ENCODE results near the gene GADL1.

The GADL1 gene

DNA sequence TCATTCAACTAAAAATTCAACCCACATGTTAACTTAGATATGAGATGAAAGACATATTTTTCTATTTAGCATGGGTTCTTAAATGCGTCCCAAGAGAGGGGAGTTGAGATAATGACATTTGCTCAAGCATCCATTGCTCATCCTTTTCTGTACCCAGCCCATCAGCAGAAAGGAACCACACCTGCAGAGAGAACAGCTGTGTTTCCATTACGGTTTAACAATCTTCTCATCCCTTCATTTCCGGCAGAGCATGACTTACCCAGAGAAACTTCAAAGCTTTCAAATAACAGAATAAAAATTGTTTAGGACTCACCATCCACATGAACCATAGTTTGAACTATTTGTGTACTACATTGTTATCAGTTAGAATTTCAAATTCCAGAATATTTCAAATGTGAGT, 174.9 kb downstream of the GADL1 start:
- Histone ChIP-seq H3K36me3 (ENCODE audit: low read length) (no peaks in the 10 kb centered on the region), H3K9me3 (ENCODE audit: insufficient read depth, low read length) (no peaks in the 10 kb centered on the region), H3K4me2 (ENCODE audit: low read depth, low read length, poor library complexity, severe bottlenecking) (no peak overlapping the region), H2AFZ (ENCODE audit: low read depth, low read length, severe bottlenecking) (no peak overlapping the region), H3K4me3 (ENCODE audit: insufficient read depth, low read length, poor library complexity, severe bottlenecking) (no peak overlapping the region), H4K20me1 (ENCODE audit: low read depth, low read length) (no peaks in the 10 kb centered on the region), H3K79me2 (ENCODE audit: insufficient read depth, low read length) (no peaks in the 10 kb centered on the region), H3F3A (ENCODE audit: insufficient read depth) (no peaks in the 10 kb centered on the region), H3K27ac (ENCODE audit: low read depth, low read length) (no peak overlapping the region), H3K9me2 (replicated peaks; ENCODE audit: insufficient read depth, low read length) (no peaks in the 10 kb centered on the region), H3K27me3 (ENCODE audit: low read length) (no peaks in the 10 kb centered on the region), H3K9ac (ENCODE audit: low read length) (no peak overlapping the region)
- TF ChIP-seq, protein P1, sequence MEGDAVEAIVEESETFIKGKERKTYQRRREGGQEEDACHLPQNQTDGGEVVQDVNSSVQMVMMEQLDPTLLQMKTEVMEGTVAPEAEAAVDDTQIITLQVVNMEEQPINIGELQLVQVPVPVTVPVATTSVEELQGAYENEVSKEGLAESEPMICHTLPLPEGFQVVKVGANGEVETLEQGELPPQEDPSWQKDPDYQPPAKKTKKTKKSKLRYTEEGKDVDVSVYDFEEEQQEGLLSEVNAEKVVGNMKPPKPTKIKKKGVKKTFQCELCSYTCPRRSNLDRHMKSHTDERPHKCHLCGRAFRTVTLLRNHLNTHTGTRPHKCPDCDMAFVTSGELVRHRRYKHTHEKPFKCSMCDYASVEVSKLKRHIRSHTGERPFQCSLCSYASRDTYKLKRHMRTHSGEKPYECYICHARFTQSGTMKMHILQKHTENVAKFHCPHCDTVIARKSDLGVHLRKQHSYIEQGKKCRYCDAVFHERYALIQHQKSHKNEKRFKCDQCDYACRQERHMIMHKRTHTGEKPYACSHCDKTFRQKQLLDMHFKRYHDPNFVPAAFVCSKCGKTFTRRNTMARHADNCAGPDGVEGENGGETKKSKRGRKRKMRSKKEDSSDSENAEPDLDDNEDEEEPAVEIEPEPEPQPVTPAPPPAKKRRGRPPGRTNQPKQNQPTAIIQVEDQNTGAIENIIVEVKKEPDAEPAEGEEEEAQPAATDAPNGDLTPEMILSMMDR (IDR thresholded peaks at IDR 0.05; ENCODE audit: insufficient read depth, low read length, poor library complexity, severe bottlenecking) = no peak
- TF ChIP-seq EZH2phosphoT487 (conservative IDR thresholded peaks at IDR 0.05; ENCODE audit: low read length) = no peak

DNA sequence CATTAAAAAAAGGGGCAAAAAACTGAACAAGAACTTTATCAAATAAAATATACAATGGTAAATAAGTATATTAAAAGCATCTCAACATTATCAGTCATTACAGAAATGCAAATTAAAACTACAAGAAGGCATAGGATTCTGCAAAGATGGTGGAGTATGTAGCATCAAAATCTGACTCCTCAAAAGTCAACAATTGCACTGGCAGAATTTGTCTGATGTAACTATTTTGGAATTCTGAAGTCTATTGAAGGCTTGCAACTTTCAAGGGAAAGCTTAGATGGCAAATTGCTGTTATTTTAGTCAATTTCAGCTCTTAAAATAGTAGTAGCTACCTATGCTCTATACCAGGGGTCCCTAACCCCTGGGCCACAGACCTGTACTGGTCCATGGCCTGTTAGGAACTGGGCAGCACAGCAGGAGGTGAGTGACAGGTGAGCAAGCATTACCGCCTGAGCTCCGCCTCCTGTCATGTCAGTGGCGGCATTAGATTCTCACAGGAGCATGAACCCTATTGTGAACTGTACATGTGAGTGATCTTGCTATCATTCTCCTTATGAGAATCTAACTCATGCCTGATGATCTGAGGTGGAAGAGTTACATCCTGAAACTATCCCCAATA, 180.5 kb downstream of the GADL1 start:
- H3K79me2 ChIP-seq (ENCODE audit: insufficient read depth, low read length) = no peaks in the 10 kb centered on the region
- no peaks in the 10 kb centered on the region for H3K36me3 ChIP-seq (ENCODE audit: low read length)
- no peak overlapping the region for H3K9ac ChIP-seq (ENCODE audit: low read length)
- H3F3A ChIP-seq (ENCODE audit: insufficient read depth) = no peaks in the 10 kb centered on the region
- no peaks in the 10 kb centered on the region for H3K27me3 ChIP-seq (ENCODE audit: low read length)
- TF ChIP-seq, protein P1 (IDR thresholded peaks at IDR 0.05; ENCODE audit: insufficient read depth, low read length, poor library complexity, severe bottlenecking) = no peak
- no peak for TF ChIP-seq EZH2phosphoT487 (conservative IDR thresholded peaks at IDR 0.05; ENCODE audit: low read length)
- H2AFZ ChIP-seq (ENCODE audit: low read depth, low read length, severe bottlenecking) = no peak overlapping the region
- H3K4me3 ChIP-seq (ENCODE audit: insufficient read depth, low read length, poor library complexity, severe bottlenecking) = no peak overlapping the region
- no peaks in the 10 kb centered on the region for H4K20me1 ChIP-seq (ENCODE audit: low read depth, low read length)
- no peak overlapping the region for H3K27ac ChIP-seq (ENCODE audit: low read depth, low read length)
- H3K9me2 ChIP-seq (replicated peaks; ENCODE audit: insufficient read depth, low read length) = no peaks in the 10 kb centered on the region
- H3K4me2 ChIP-seq (ENCODE audit: low read depth, low read length, poor library complexity, severe bottlenecking) = no peak overlapping the region
- no peaks in the 10 kb centered on the region for H3K9me3 ChIP-seq (ENCODE audit: insufficient read depth, low read length)

DNA sequence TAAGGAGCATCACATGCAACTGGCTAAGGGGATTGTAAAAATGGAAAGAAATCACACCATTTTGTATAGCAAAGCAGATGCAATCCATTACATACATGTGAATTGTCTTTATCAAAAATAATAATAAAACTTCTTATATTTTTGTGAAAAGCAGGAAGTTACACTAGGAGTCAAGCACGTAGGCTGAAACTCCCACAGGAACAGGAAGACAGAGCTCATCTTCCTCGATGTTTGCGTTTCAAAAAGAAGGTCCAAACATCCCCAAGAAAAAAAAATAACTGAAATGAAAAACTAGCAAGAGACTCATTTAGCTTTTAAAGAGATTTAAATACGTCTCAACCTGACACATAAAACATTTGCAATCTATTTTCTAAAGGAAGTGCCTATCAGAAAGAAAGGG, 181.5 kb downstream of the GADL1 start:
- no peak overlapping the region for H3K4me2 ChIP-seq (ENCODE audit: low read depth, low read length, poor library complexity, severe bottlenecking)
- no peak overlapping the region for H3K4me3 ChIP-seq (ENCODE audit: insufficient read depth, low read length, poor library complexity, severe bottlenecking)
- H3K9ac ChIP-seq (ENCODE audit: low read length) = no peak overlapping the region
- H3K27me3 ChIP-seq (ENCODE audit: low read length) = no peaks in the 10 kb centered on the region
- no peak overlapping the region for H3K27ac ChIP-seq (ENCODE audit: low read depth, low read length)
- no peaks in the 10 kb centered on the region for H3F3A ChIP-seq (ENCODE audit: insufficient read depth)
- no peak for TF ChIP-seq EZH2phosphoT487 (conservative IDR thresholded peaks at IDR 0.05; ENCODE audit: low read length)
- TF ChIP-seq, protein P1 (IDR thresholded peaks at IDR 0.05; ENCODE audit: insufficient read depth, low read length, poor library complexity, severe bottlenecking) = no peak
- no peaks in the 10 kb centered on the region for H4K20me1 ChIP-seq (ENCODE audit: low read depth, low read length)
- no peaks in the 10 kb centered on the region for H3K36me3 ChIP-seq (ENCODE audit: low read length)
- no peaks in the 10 kb centered on the region for H3K79me2 ChIP-seq (ENCODE audit: insufficient read depth, low read length)
- no peaks in the 10 kb centered on the region for H3K9me3 ChIP-seq (ENCODE audit: insufficient read depth, low read length)
- H2AFZ ChIP-seq (ENCODE audit: low read depth, low read length, severe bottlenecking) = no peak overlapping the region
- H3K9me2 ChIP-seq (replicated peaks; ENCODE audit: insufficient read depth, low read length) = no peaks in the 10 kb centered on the region
